Measurements from ENCODE around the gene RPL13A.

The RPL13A gene

GRCh38 chr19:49486710-49487276 is 615 bp upstream of the RPL13A start:
- TF ChIP-seq ZBTB7A (IDR thresholded peaks at IDR 0.05; ENCODE audit: low read depth) (no peak), REST (IDR thresholded peaks at IDR 0.05; ENCODE audit: low read depth) (no peak), RAD21 (IDR thresholded peaks at IDR 0.05; ENCODE audit: low read depth) (no peak), YY1 (IDR thresholded peaks at IDR 0.05; ENCODE audit: low read depth) (no peak), MAX (IDR thresholded peaks at IDR 0.05) (no peak), EP300 (IDR thresholded peaks at IDR 0.05; ENCODE audit: borderline replicate concordance) (no peak), TCF12 (IDR thresholded peaks at IDR 0.05; ENCODE audit: low read depth) (no peak), FOXM1 (IDR thresholded peaks at IDR 0.05; ENCODE audit: borderline replicate concordance, low read depth) (no peak), TAF1 (IDR thresholded peaks at IDR 0.05; ENCODE audit: low read depth) (no peak), NFIC (IDR thresholded peaks at IDR 0.05) (no peak), CREB1 (IDR thresholded peaks at IDR 0.05; ENCODE audit: low read depth) (no peak), EGR1 (IDR thresholded peaks at IDR 0.05) (no peak), TEAD4 (IDR thresholded peaks at IDR 0.05) (no peak)
- TF ChIP-seq, protein P1, sequence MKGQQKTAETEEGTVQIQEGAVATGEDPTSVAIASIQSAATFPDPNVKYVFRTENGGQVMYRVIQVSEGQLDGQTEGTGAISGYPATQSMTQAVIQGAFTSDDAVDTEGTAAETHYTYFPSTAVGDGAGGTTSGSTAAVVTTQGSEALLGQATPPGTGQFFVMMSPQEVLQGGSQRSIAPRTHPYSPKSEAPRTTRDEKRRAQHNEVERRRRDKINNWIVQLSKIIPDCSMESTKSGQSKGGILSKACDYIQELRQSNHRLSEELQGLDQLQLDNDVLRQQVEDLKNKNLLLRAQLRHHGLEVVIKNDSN (IDR thresholded peaks at IDR 0.05), result no peak

DNA sequence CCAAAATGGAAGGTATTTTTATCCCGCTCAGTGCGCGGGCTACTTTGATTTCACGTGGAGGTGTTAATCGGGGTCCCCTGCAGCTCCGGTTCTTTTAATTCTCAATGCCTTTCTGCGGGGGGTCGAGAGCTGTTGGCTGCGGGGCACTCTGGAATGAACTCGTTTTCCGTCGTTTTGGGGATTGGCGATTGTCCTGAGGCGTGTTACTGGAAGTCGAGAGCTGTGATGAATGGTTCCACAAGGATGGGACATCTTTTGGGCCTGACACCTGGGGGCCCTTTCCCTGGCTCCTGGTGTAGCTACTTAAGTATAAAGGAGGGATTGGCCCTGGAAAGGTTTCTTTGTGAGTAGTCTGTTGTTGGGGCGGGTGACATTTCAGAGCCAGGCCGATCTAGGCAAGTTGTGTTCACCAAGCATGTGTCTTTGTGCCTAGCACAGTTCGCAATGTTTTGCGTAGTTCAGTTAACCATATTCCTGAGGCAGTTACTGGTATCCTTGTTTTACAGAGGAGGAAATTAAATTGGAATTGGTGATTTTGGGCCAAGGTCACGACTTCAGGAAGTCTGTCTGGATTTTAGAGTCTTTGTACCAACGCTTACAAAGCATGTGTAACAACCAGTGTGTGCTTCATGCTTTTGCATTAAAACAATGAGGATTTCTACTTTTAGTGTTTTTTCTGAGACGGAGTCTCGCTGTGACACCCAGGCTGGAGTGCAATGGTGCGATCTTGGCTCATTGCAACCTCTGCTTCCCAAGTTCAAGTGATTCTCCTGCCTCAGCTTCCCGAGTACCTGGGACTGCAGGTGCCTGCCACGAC is 846 bp downstream of the RPL13A start:
- TF ChIP-seq CREB1 (IDR thresholded peaks at IDR 0.05; ENCODE audit: low read depth) (no peak), TEAD4 (IDR thresholded peaks at IDR 0.05) (0 out of 2 replicates have a peak, but pooled peaks have one; percentile 12)

GRCh38 chr19:49488863-49489537 is 1.6 kb downstream of the RPL13A start:
- TF ChIP-seq CEBPB (IDR thresholded peaks at IDR 0.05) (no peak), YY1 (IDR thresholded peaks at IDR 0.05; ENCODE audit: low read depth) (no peak), FOXM1 (IDR thresholded peaks at IDR 0.05; ENCODE audit: borderline replicate concordance, low read depth) (no peak), REST (IDR thresholded peaks at IDR 0.05; ENCODE audit: low read depth) (no peak), EGR1 (IDR thresholded peaks at IDR 0.05) (no peak), TCF12 (IDR thresholded peaks at IDR 0.05; ENCODE audit: low read depth) (no peak), TAF1 (IDR thresholded peaks at IDR 0.05; ENCODE audit: low read depth) (no peak), EP300 (IDR thresholded peaks at IDR 0.05; ENCODE audit: borderline replicate concordance) (no peak), ZBTB7A (IDR thresholded peaks at IDR 0.05; ENCODE audit: low read depth) (no peak), CREB1 (IDR thresholded peaks at IDR 0.05; ENCODE audit: low read depth) (no peak), RAD21 (IDR thresholded peaks at IDR 0.05; ENCODE audit: low read depth) (no peak), NFIC (IDR thresholded peaks at IDR 0.05) (no peak), MAX (IDR thresholded peaks at IDR 0.05) (no peak)
- TF ChIP-seq, protein P1 (IDR thresholded peaks at IDR 0.05), result no peak

DNA sequence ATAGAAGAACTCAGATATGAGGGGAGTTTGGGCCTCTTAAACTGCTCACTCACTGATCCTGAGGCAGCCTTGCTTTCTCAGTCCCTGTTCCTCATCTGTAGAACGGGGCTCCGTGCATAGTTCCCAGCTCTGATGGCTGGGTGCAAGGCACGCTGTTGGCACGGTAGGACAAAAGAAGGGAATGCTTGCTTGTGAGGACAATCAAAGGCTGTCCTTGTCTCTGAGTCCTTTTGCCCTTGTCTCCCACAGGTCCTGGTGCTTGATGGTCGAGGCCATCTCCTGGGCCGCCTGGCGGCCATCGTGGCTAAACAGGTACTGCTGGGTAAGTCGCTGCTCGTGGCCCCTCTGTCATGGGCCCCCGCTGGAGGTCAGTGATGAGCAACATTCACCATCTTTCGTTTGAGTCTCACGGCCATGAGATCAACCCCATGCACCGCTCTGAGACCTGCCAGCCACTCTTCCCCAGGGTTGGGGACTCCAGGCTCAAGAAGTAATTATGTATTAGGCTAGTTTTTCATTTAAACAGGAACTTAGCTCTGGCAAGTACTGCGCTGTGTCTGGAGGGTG is 2.3 kb downstream of the RPL13A start:
- TF ChIP-seq EGR1 (IDR thresholded peaks at IDR 0.05) (no peak), EP300 (IDR thresholded peaks at IDR 0.05; ENCODE audit: borderline replicate concordance) (no peak), TEAD4 (IDR thresholded peaks at IDR 0.05) (no peak), CEBPB (IDR thresholded peaks at IDR 0.05) (no peak), FOXM1 (IDR thresholded peaks at IDR 0.05; ENCODE audit: borderline replicate concordance, low read depth) (no peak), CREB1 (IDR thresholded peaks at IDR 0.05; ENCODE audit: low read depth) (no peak), NFIC (IDR thresholded peaks at IDR 0.05) (no peak), REST (IDR thresholded peaks at IDR 0.05; ENCODE audit: low read depth) (no peak), ZBTB7A (IDR thresholded peaks at IDR 0.05; ENCODE audit: low read depth) (no peak), TAF1 (IDR thresholded peaks at IDR 0.05; ENCODE audit: low read depth) (no peak)
- TF ChIP-seq, protein P1 (IDR thresholded peaks at IDR 0.05), result no peak

All from Ishikawa (cell line).